HUES6 (cell line): ENCODE data around the gene RSPO4.

Source experiments
- H3K27ac ChIP-seq: 2 replicates; pipeline ENCODE4 v1.7.0; 2013; ENCODE audit warnings: low read depth, mild to moderate bottlenecking, low read length, inconsistent platforms
- H3K27me3 ChIP-seq: 2 replicates; pipeline ENCODE4 v1.6.1; 2013; ENCODE audit warnings: low read length; ENCODE audit not compliant: control insufficient read depth, insufficient read depth
- H3K36me3 ChIP-seq: 2 replicates; pipeline ENCODE4 v1.6.1; 2013; ENCODE audit warnings: low read length; ENCODE audit not compliant: control insufficient read depth, insufficient read depth
- H3K4me1 ChIP-seq: 2 replicates; pipeline ENCODE4 v1.6.1; 2013; ENCODE audit warnings: low read length; ENCODE audit not compliant: control insufficient read depth, insufficient read depth
- H3K4me3 ChIP-seq: 2 replicates; pipeline ENCODE4 v1.5.1; 2013; ENCODE audit warnings: low read depth, low read length
- H3K9ac ChIP-seq: one replicate; pipeline ENCODE4 v1.6.1; 2013; ENCODE audit warnings: mild to moderate bottlenecking, low read length
- H3K9me3 ChIP-seq: 2 replicates; pipeline ENCODE4 v1.6.1; 2013; ENCODE audit warnings: low read depth, low read length; ENCODE audit not compliant: control insufficient read depth, insufficient read depth

The RSPO4 gene

DNA sequence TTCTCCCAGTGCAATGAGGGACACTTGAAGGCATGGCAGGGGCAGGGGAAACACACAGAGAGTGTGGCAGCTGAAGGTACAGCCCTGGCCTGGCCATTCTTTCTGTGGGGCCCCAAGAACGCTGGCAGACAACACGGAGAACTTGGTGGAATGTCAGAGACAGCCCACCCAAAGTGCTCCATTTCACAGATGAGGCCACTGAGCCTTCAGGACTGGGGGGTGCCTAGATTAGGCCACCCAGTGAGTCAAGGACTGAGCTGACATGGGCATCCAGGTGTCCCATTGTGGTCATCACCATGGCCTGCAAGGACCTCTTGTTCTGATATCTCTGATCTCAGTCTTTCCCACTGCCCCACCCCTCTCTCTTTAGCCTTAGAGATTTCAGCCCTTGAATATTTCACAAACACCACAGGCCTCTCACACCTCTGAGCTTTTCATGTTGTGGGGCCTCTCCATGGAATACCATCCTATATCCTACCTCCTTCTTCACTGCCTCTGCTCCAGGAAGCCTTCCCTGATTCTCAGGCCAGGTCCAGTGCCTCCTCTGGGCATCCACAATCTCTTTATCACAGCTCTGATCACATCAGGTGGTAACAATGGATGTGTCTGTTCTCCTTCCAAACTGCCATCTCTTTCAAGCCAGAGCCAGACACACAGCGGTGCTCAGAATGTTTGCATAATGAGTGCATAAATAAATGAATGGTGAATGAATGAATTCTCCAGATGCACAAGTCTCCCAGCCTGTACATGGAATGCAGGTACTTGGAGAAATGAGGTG, 2.0 kb upstream of the RSPO4 start:
- Histone ChIP-seq H3K4me3 (no peak overlapping the region), H3K4me1 (peaks cover 11% of the 10 kb centered on the region; the same call in 1 of the 2 replicates), H3K27me3 (peaks cover 32% of the 10 kb centered on the region), H3K9me3 (no peaks in the 10 kb centered on the region), H3K27ac (no peak overlapping the region), H3K9ac (no peak overlapping the region), H3K36me3 (no peaks in the 10 kb centered on the region)

DNA sequence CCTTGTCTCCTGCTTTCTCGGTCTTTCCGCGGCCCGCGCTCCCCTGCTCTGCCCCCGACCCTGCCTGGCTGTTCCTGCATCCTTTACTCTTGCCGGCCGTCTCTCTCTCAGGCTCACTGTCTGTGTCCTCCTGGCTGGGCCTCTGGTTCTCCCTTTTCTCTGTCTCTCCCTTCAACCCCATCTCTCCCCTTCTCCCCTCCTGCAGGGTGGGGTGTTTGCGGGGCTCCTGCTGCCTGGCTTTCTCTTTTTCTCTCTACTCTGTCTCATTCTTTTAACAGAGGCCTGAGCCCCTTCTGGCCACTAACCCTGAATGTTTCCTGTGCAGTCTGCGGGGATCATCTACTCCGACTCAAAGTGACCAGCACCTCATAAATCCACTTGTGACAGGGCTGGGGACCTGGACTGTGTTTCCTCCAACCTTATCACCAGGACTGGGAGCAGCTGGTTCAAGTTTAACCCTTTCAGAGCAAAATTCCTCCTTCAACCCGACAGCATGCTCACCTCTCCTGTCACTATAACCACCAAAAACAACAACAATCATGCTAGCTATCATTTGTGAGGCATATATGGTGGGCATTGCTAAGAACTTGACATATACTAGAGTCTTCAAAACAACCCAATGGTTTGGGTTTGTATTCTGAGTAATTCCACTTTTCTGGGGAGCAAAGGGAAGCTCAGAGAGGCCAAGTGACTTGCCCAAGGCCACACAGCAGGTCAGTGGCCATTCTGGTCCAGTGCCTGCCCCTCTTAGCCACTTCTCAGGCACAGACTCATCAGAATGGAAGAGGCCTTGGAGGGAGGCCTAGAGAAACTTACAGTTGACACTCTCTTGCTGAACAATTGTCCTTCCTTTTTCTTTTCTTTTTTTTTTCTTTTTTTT, 811 bp upstream of the RSPO4 start:
- Histone ChIP-seq H3K36me3 (no peaks in the 10 kb centered on the region), H3K9ac (peak overlapping the region; percentile 57), H3K4me1 (peaks cover 11% of the 10 kb centered on the region; the same call in 1 of the 2 replicates), H3K9me3 (no peaks in the 10 kb centered on the region), H3K4me3 (peak overlapping the region; percentile 71), H3K27ac (no peak overlapping the region), H3K27me3 (peaks cover 32% of the 10 kb centered on the region)

DNA sequence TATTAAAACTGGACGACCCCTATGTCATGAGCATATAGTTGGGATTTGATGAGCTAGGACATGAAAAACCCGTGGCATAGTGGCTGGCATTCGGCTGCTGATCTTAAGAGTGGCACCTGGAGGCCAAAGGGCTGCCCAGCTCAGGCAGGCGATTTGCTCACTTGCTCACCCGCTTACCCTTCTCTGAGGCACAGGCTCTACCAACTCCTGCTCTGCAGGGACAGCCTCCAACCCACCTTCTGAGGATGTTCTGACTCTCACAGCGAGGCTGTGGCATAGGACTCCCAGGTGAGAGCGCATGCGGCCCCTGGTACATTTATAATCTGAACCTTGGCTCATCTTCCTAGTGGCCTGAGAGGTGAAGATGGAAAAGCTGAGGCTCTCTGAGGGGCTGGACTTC, 995 bp downstream of the RSPO4 start:
- H3K9me3 ChIP-seq: no peaks in the 10 kb centered on the region
- H3K36me3 ChIP-seq: no peaks in the 10 kb centered on the region
- peaks cover 11% of the 10 kb centered on the region; the same call in 1 of the 2 replicates for H3K4me1 ChIP-seq
- no peak overlapping the region for H3K27ac ChIP-seq
- H3K9ac ChIP-seq: no peak overlapping the region
- peak overlapping the region; percentile 71 for H3K4me3 ChIP-seq
- peaks cover 32% of the 10 kb centered on the region for H3K27me3 ChIP-seq

DNA sequence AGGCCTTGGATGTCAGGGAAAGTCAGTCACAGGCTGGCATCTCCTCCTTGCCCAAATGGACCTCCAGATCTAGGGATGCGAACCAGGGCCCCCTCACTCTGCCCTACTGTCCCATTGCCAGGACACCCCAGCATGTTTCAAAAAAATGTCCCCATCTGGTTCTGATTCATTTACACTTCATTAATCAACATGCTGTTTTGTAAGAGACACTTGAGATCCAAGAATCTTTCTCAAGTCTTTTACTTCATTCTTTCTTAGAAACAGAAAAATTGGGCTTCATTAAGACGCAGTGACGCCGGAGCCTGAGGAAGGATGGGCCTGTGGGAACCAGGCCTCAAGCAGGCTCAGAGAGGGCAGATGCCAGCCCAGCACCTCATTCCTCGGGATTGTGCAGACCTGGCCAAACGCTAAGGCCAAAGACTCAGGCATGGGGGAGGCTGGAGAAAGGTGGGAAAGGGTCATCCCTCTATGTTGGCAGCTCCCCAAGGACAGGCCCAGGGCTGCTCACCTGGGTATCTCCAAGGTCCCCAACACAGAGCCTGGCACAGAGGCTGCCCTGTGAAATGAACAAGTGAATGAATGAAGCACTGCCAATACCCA, 3.8 kb downstream of the RSPO4 start:
- peaks cover 32% of the 10 kb centered on the region for H3K27me3 ChIP-seq
- H3K9me3 ChIP-seq: no peaks in the 10 kb centered on the region
- H3K27ac ChIP-seq: no peak overlapping the region
- H3K4me3 ChIP-seq: no peak overlapping the region
- peaks cover 8% of the 10 kb centered on the region; the same call in 1 of the 2 replicates for H3K4me1 ChIP-seq
- H3K36me3 ChIP-seq: no peaks in the 10 kb centered on the region
- H3K9ac ChIP-seq: no peak overlapping the region

DNA sequence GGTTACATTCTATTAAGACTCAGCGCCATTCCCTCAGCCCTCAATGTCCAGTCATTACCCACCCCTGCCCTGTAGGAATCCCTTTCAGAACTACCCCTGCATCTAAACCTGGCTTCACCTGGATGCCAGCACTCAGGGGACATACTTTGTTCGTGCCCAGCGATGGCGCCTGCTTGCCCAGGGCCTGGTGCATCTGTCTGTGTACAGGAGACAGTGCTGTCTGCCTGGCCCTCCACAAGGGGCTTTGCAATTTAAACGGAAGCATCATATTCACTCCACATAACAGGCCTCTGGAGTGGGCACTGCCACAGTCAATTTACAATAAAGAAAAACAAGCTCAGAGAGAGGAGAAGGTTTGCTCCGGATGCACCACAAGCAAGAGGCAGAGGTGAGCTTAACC, 4.6 kb downstream of the RSPO4 start:
- no peak overlapping the region for H3K27ac ChIP-seq
- no peak overlapping the region for H3K4me3 ChIP-seq
- H3K4me1 ChIP-seq: peaks cover under 1% of the 10 kb centered on the region; the same call in 1 of the 2 replicates
- H3K9me3 ChIP-seq: no peaks in the 10 kb centered on the region
- H3K9ac ChIP-seq: no peak overlapping the region
- H3K36me3 ChIP-seq: no peaks in the 10 kb centered on the region
- peaks cover 23% of the 10 kb centered on the region for H3K27me3 ChIP-seq

DNA sequence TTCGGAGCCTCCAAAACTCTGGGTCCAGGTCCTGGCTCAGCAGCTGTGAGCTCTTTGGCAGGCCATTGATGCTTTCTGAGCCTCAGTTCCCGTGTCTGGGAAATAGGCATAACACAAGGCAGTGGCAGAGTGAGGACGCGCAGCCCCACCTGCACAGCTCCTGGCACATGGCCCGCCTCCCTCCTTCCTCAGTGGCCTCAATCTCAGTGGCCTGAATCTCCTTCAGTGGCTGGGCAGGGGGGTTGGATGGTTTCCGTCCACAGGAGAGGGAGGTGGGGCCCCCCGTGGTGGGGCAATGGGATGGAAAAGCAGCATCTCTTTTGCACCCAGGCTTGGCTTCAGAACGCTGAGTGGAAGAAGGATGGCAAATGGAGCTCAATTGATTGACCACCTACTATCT, 5.1 kb downstream of the RSPO4 start:
- Histone ChIP-seq H3K27ac (no peak overlapping the region), H3K9ac (no peak overlapping the region), H3K9me3 (no peaks in the 10 kb centered on the region), H3K36me3 (no peaks in the 10 kb centered on the region), H3K27me3 (peaks cover 20% of the 10 kb centered on the region), H3K4me1 (no peaks in the 10 kb centered on the region), H3K4me3 (no peak overlapping the region)

DNA sequence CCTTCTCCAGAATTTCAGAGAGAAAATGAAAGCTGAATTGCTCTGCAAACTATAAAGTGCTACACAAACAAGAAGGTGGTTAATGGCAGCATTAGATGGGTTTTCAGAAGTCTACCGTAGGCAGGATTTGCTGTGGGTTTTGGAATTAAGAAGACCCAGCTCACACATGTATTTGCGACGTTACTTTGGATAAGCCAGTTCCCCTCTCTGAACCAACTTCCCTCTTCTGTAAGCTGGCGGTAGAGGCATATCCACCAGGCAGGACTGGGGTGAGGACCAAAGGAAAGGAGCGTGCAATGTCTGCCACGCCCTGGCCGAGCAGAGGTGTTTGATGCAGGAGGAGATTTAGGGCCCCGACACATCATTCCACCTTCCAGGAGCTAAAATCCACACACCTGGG, 6.9 kb downstream of the RSPO4 start:
- Histone ChIP-seq H3K36me3 (no peaks in the 10 kb centered on the region), H3K4me1 (no peaks in the 10 kb centered on the region; the same call in 1 of the 2 replicates), H3K27me3 (peaks cover 2% of the 10 kb centered on the region; the same call in 1 of the 2 replicates), H3K9ac (no peak overlapping the region), H3K4me3 (no peak overlapping the region), H3K27ac (no peak overlapping the region), H3K9me3 (no peaks in the 10 kb centered on the region)

DNA sequence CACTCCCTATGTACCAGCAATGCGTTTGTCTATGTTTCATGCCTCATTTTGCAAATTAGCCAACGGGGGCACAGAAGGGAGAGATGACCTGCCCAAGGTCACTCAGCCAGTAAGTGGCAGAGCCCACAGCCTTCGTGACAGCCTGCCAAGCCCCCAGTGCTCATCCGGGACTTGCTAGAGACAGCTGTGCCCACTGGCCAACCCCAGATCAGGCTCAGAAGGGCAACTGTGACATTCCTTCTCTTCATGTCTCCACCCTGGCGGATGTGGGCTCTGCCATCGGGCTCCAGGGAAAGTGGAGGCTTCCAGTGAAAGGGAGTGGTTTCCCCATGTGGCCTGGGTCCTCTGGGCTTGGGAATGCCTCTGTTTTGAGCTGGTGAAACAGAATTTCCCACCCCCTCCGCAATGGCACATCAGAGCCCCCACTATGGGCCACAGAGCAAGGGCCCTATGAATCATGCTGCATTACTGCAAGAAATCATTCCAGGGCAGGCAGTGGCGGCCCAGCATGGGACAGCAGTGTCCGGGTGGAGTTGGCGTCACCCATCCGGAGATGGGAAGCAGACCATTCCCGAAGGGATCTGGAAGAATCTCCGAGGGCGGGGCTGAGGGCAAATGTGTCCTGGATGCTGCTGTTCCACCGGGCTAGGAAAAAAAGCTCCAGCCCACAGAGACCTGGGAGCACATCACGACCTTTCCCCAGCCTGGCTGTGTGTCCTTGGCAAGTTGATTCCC, 9.1 kb downstream of the RSPO4 start:
- no peak overlapping the region for H3K4me3 ChIP-seq
- no peaks in the 10 kb centered on the region for H3K36me3 ChIP-seq
- no peak overlapping the region for H3K9ac ChIP-seq
- no peaks in the 10 kb centered on the region; the same call in 1 of the 2 replicates for H3K4me1 ChIP-seq
- no peak overlapping the region for H3K27ac ChIP-seq
- H3K9me3 ChIP-seq: no peaks in the 10 kb centered on the region
- no peaks in the 10 kb centered on the region for H3K27me3 ChIP-seq

DNA sequence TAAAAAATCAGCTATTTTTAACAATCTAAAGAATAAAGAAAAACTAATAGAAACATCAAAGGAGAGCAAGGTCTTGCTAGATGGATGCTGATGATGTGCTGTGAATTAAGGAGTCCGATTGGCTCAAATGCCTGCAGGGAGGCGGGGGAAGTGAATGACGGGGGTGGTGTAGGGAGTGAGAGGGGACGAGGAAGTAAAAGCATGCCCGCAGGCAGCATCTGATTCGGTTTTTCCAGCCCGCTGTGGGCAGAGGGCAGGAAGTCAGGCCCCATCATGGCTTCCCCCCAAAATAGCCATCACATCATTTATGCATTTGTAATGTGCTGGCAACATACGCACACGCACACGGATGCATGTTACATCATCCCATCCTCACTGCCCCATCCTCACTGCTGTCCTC, 10.3 kb downstream of the RSPO4 start:
- H3K4me1 ChIP-seq: peaks cover 4% of the 10 kb centered on the region; the same call in 1 of the 2 replicates
- no peak overlapping the region for H3K27ac ChIP-seq
- no peaks in the 10 kb centered on the region for H3K36me3 ChIP-seq
- H3K27me3 ChIP-seq: no peaks in the 10 kb centered on the region
- H3K4me3 ChIP-seq: no peak overlapping the region
- no peaks in the 10 kb centered on the region for H3K9me3 ChIP-seq
- no peak overlapping the region for H3K9ac ChIP-seq

DNA sequence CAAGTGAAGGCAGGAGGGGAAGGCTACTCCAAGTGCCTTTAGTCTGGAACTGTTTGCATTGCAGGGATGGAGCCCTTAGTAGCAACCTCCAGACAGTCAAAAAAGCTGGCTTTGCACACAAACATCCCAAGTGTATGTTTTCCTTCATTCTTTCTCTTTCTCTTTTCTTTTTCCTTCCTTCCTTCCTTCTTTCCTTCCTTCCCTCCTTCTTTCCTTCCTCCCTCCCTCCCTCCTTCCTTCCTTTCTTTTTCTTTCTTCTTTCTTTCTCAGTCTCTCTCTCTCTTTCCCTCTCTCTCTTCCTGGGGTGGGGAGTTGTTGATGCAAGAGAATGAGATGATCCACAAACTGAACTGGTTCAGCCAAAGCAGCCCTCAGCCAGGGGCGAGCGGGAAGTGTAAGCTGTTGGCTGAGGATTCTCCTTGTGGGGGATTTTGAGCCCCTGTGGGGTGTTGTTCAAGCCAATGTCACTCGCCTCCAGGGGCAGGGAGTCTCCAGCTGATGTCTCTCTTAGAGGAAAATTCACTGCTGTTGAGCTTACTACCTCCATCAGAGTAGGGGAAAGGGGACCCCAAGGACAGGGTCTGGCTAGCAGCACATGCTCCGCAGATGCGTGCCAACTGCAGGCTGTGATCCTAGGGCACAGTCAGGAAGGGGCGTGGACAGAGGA, 11.7 kb downstream of the RSPO4 start:
- no peaks in the 10 kb centered on the region for H3K9me3 ChIP-seq
- H3K9ac ChIP-seq: no peak overlapping the region
- no peaks in the 10 kb centered on the region for H3K36me3 ChIP-seq
- no peak overlapping the region for H3K4me3 ChIP-seq
- H3K4me1 ChIP-seq: peaks cover 7% of the 10 kb centered on the region; the same call in 1 of the 2 replicates
- H3K27me3 ChIP-seq: no peaks in the 10 kb centered on the region
- no peak overlapping the region for H3K27ac ChIP-seq
